Tibial artery (tissue), 4 donors: ENCODE results near the gene SFTA2.

Source experiments
- DNase-seq, 2 donors: peaks; one replicate each; pipeline ENCODE4 v3.0.0-alpha.2; 2019
- H3K27ac ChIP-seq, 2 donors: fragments of 200-600 bp; sonication (generic) in 1 of 2; 1 replicate in 1 of 2; 2 replicates in 1 of 2; pipeline ENCODE4 v1.5.1; 2018 to 2019; ENCODE audit warnings: mild to moderate bottlenecking in 1 of 2
- H3K27me3 ChIP-seq, 2 donors: fragments of 200-600 bp; sonication (generic) in 1 of 2; one replicate each; pipeline versions ENCODE4 v1.5.1 to v1.6.0; 2016 to 2019
- H3K36me3 ChIP-seq, 3 donors: fragments of 200-600 bp; sonication (generic) in 2 of 3; one replicate each; pipeline ENCODE4 v1.5.1; 2016 to 2019; ENCODE audit warnings: mild to moderate bottlenecking in 2 of 3
- H3K4me1 ChIP-seq, 4 donors: fragments of 200-600 bp; sonication (generic) in 2 of 4; 1 replicate in 3 of 4; 2 replicates in 1 of 4; pipeline ENCODE4 v1.5.1; 2016 to 2019
- H3K4me3 ChIP-seq, 2 donors: fragments of 200-600 bp; sonication (generic) in 1 of 2; 1 replicate in 1 of 2; 2 replicates in 1 of 2; pipeline ENCODE4 v1.5.1; 2018 to 2019; ENCODE audit warnings: mild to moderate bottlenecking in 2 of 2
- H3K9me3 ChIP-seq, 3 donors: fragments of 200-600 bp; sonication (generic) in 1 of 3; one replicate each; pipeline ENCODE4 v1.5.1; 2016 to 2019
- CTCF ChIP-seq, 2 experiments: fragments of 200-600 bp in 1 of 2; fragments of 450-650 bp in 1 of 2; IDR thresholded peaks; one replicate each; pipeline ENCODE4 v1.5.1; 2017 to 2019; ENCODE audit warnings: antibody characterized with exemption in 2 of 2, mild to moderate bottlenecking in 1 of 2, moderate library complexity in 1 of 2
- intact Hi-C: fragments of 100-400 bp; cut with DNase I; formaldehyde crosslinking; loops from one replicate; pipeline ENCODE4 v1.15.0; 2023; ENCODE audit warnings: low total_unique reads

The SFTA2 gene

GRCh38 chr6:30931969-30932645 lies at the start of gene SFTA2:
SFTA2 (minus strand) TSS chr6:30932170; CDS start chr6:30932096, 74 bp downstream.
- no peak for DNase-seq
- intact Hi-C loops = no loop called here
- H3K27ac ChIP-seq = no peak within 1 kb of the TSS

GRCh38 chr6:30979690-30980089 lies 47.7 kb upstream of the SFTA2 start:
- TF ChIP-seq CTCF (IDR thresholded peaks at IDR 0.05) = no peak
- DNase-seq = no peak
- intact Hi-C loops = no loop called here
- Histone ChIP-seq H3K9me3 (no peaks in the 10 kb centered on the region), H3K27ac (no peak overlapping the region), H3K4me3 (no peak overlapping the region), H3K4me1 (peaks cover 0 to 18% (median 8%) of the 10 kb centered on the region in 4 donors), H3K36me3 (no peaks in the 10 kb centered on the region), H3K27me3 (no peaks in the 10 kb centered on the region)

More at GRCh38 chr6:30931969-30932645, at the start of gene SFTA2:
- no peak for TF ChIP-seq CTCF (IDR thresholded peaks at IDR 0.05)
- no peaks in the 10 kb centered on the region for H3K4me1 ChIP-seq
- H3K4me3 ChIP-seq = no peak within 1 kb of the TSS
- H3K36me3 ChIP-seq = peaks cover 0 to 6% (median 6%) of the 10 kb centered on the region in 3 donors
- peaks cover 0 to 6% of the 10 kb centered on the region in 2 donors for H3K27me3 ChIP-seq
- H3K9me3 ChIP-seq = peaks cover 0 to 9% (median 0%) of the 10 kb centered on the region in 3 donors

- H3K27ac ChIP-seq = no peak overlapping the region
Measured at GRCh38 chr6:30979141-30979540, 47.2 kb upstream of the SFTA2 start.

GRCh38 chr6:30974490-30975252 lies 42.7 kb upstream of the SFTA2 start:
- Histone ChIP-seq H3K4me1 (peaks cover 0 to 7% (median 0%) of the 10 kb centered on the region in 4 donors), H3K36me3 (no peaks in the 10 kb centered on the region), H3K27ac (no peak overlapping the region), H3K4me3 (no peak overlapping the region), H3K9me3 (no peaks in the 10 kb centered on the region), H3K27me3 (peaks cover 0 to 13% of the 10 kb centered on the region in 2 donors)
- intact Hi-C loops = no loop called here
- TF ChIP-seq CTCF (IDR thresholded peaks at IDR 0.05) = no peak
- no peak for DNase-seq

More at GRCh38 chr6:30979141-30979540, 47.2 kb upstream of the SFTA2 start:
- Histone ChIP-seq H3K4me3 (no peak overlapping the region), H3K36me3 (no peaks in the 10 kb centered on the region), H3K9me3 (no peaks in the 10 kb centered on the region), H3K27me3 (no peaks in the 10 kb centered on the region), H3K4me1 (peaks cover 0 to 18% (median 8%) of the 10 kb centered on the region in 4 donors)
- intact Hi-C loops = no loop called here
- DNase-seq = no peak
- no peak for TF ChIP-seq CTCF (IDR thresholded peaks at IDR 0.05)

- no peak for TF ChIP-seq CTCF (IDR thresholded peaks at IDR 0.05)
- Histone ChIP-seq H3K4me3 (no peak overlapping the region), H3K9me3 (no peaks in the 10 kb centered on the region), H3K36me3 (no peaks in the 10 kb centered on the region), H3K27ac (no peak overlapping the region), H3K27me3 (peaks cover 0 to 13% of the 10 kb centered on the region in 2 donors), H3K4me1 (no peaks in the 10 kb centered on the region)
- intact Hi-C loops = no loop called here
- no peak for DNase-seq
Measured at GRCh38 chr6:30972816-30973215, 40.8 kb upstream of the SFTA2 start.
